ENCODE results near the gene SYT15. TPM values are rescaled to one million over a fixed set of nuclear protein-coding genes. Genes with fewer than 3 reads are reported as not detected.
"Not testable (repeated sequence)": the region's sequence is repeated elsewhere in the genome, so short reads cannot be mapped to it uniquely, and the experiment has no call there.

SYT15 gene
- total and polyA plus RNA-seq, 2 donors (not counting 1 experiment from before 2014, with no cell fraction given): 0.18 to 0.94 TPM

DNA sequence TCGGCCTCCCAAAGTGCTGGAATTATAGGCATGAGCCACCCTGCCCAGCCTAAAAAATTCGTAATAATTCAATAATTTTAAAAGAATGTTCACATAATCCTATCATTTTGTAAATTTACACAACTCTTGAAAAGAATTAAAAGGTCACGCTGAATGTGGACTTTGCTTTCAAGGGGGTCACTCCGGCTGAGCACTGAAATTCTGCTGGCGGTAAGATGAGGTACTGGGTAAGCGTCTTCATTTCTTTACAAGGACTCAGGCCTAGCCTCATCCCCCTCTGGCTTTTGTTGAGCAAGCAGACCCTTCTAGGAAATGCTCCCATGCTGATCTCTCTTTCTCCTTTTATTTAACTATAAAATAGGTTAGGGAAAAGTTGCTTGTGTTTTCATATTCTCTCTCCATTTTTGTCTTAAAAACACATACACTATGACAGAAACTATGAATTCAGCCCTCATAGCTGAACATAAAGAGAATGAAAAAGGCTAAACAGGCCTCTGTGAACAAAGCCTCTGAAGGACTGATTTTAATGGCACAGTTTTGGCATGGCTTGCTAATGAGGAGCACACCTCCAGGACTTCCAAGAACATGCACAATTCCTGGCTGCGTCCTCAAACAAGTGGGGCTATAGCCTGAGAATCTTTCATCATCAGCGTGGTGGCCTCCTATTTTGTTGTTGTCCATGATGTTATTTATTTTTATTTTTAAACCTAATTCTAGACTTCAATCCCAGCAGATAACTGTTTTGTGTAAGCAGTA is 45.1 kb downstream of the SYT15 start:
- H3K36me3 ChIP-seq (replicated peaks in 1 of 2; ENCODE audit: control extremely low read depth in 1 of 2, control insufficient read depth in 1 of 2, extremely low read depth in 1 of 2, insufficient read depth in 2 of 2, low read length in 1 of 2); intact Hi-C loops (cut with micrococcal nuclease); ATAC-seq (ENCODE audit: low read depth); H3K4me2 ChIP-seq (replicated peaks; ENCODE audit: low read depth, low read length, poor library complexity, severe bottlenecking); H3K4me1 ChIP-seq (ENCODE audit: control insufficient read depth in 2 of 2, insufficient read depth in 2 of 2, low read length in 2 of 2); H3K27ac ChIP-seq (ENCODE audit: low read length in 2 of 2); H3K4me1 Mint-ChIP-seq; H3K9me3 Mint-ChIP-seq (ENCODE audit: insufficient read depth); H3K9ac ChIP-seq (ENCODE audit: low read length); POLR2A ChIA-PET; H3K27me3 Mint-ChIP-seq; H4K20me1 ChIP-seq (ENCODE audit: control insufficient read depth, insufficient read depth, low read length, poor library complexity, severe bottlenecking); H3K79me2 ChIP-seq (ENCODE audit: control insufficient read depth, insufficient read depth, low read length); H3K27me3 ChIP-seq (replicated peaks in 1 of 4; ENCODE audit: control extremely low read depth in 1 of 4, control insufficient read depth in 3 of 4, insufficient read depth in 4 of 4, low read length in 3 of 4); H3K4me3 Mint-ChIP-seq; H3K9me3 ChIP-seq (ENCODE audit: control extremely low read depth in 1 of 3, control insufficient read depth in 2 of 3, insufficient read depth in 1 of 3, low read length in 2 of 3); H3K27ac Mint-ChIP-seq; H3K4me3 ChIP-seq (ENCODE audit: control extremely low read depth in 1 of 5, extremely low read depth in 1 of 5, insufficient read depth in 1 of 5, low read depth in 2 of 5, low read length in 4 of 5); H2AFZ ChIP-seq (ENCODE audit: insufficient read depth, low read depth, low read length, poor library complexity, severe bottlenecking); DNase-seq; CTCF ChIA-PET: not testable (repeated sequence)
- no CpG with 5 or more reads among the region's 8 CpGs for WGBS (ENCODE audit: insufficient coverage)

DNA sequence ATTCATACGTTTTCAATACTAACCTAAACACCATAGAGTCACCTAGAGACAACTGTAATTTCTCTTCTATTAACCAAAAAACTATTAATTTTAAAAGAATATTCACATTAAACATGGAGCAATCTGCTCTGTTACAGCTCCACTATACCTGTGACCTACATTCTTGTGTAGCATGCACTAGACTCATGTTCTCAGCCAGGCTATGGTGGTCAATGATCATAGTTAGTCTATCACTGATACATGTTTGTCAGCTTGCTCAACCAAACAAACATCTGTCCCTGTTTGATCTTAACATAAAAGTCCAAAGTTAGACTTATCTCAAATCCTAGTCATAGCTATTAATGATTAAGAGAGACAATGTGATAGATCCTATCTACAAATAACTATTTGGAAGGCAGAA is 50.9 kb downstream of the SYT15 start:
- intact Hi-C loops (cut with micrococcal nuclease); POLR2A ChIA-PET; CTCF ChIA-PET; H3K27ac Mint-ChIP-seq; H3K9me3 Mint-ChIP-seq (ENCODE audit: insufficient read depth); H3K27me3 Mint-ChIP-seq; H3K4me3 ChIP-seq (ENCODE audit: control extremely low read depth in 1 of 5, extremely low read depth in 1 of 5, insufficient read depth in 1 of 5, low read depth in 2 of 5, low read length in 4 of 5); H3K9ac ChIP-seq (ENCODE audit: low read length); H3K4me2 ChIP-seq (replicated peaks; ENCODE audit: low read depth, low read length, poor library complexity, severe bottlenecking); H3K27me3 ChIP-seq (replicated peaks in 1 of 4; ENCODE audit: control extremely low read depth in 1 of 4, control insufficient read depth in 3 of 4, insufficient read depth in 4 of 4, low read length in 3 of 4); H3K4me3 Mint-ChIP-seq; H2AFZ ChIP-seq (ENCODE audit: insufficient read depth, low read depth, low read length, poor library complexity, severe bottlenecking); H3K27ac ChIP-seq (ENCODE audit: low read length in 2 of 2); H3K36me3 ChIP-seq (replicated peaks in 1 of 2; ENCODE audit: control extremely low read depth in 1 of 2, control insufficient read depth in 1 of 2, extremely low read depth in 1 of 2, insufficient read depth in 2 of 2, low read length in 1 of 2); H3K4me1 ChIP-seq (ENCODE audit: control insufficient read depth in 2 of 2, insufficient read depth in 2 of 2, low read length in 2 of 2); DNase-seq; ATAC-seq (ENCODE audit: low read depth); H3K4me1 Mint-ChIP-seq; H4K20me1 ChIP-seq (ENCODE audit: control insufficient read depth, insufficient read depth, low read length, poor library complexity, severe bottlenecking); H3K79me2 ChIP-seq (ENCODE audit: control insufficient read depth, insufficient read depth, low read length); H3K9me3 ChIP-seq (ENCODE audit: control extremely low read depth in 1 of 3, control insufficient read depth in 2 of 3, insufficient read depth in 1 of 3, low read length in 2 of 3): not testable (repeated sequence)
- no CpG with 5 or more reads among the region's 1 CpG for WGBS (ENCODE audit: insufficient coverage)

DNA sequence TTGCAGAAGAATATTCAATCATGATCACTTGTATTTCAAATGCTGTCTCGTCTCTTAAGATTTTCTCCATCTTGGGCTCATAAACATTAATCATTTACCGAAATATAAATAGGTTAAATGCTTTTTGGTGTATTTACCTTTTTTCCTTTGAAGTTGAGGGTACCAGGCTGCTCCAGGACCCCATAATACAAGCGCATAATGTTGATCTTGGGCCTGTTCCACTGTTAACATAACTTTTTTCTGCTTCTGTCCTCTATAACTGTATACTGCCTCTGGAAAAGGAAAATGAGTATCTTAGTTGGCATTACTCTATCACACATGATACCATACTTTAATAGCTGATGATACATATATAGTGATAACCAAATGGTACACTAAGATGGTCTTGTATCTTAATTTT is 51.9 kb downstream of the SYT15 start:
- H3K9me3 ChIP-seq (ENCODE audit: control extremely low read depth in 1 of 3, control insufficient read depth in 2 of 3, insufficient read depth in 1 of 3, low read length in 2 of 3); H3K9me3 Mint-ChIP-seq (ENCODE audit: insufficient read depth); POLR2A ChIA-PET; ATAC-seq (ENCODE audit: low read depth); H3K27me3 ChIP-seq (replicated peaks in 1 of 4; ENCODE audit: control extremely low read depth in 1 of 4, control insufficient read depth in 3 of 4, insufficient read depth in 4 of 4, low read length in 3 of 4); H3K4me2 ChIP-seq (replicated peaks; ENCODE audit: low read depth, low read length, poor library complexity, severe bottlenecking); H2AFZ ChIP-seq (ENCODE audit: insufficient read depth, low read depth, low read length, poor library complexity, severe bottlenecking); DNase-seq; H4K20me1 ChIP-seq (ENCODE audit: control insufficient read depth, insufficient read depth, low read length, poor library complexity, severe bottlenecking); H3K36me3 ChIP-seq (replicated peaks in 1 of 2; ENCODE audit: control extremely low read depth in 1 of 2, control insufficient read depth in 1 of 2, extremely low read depth in 1 of 2, insufficient read depth in 2 of 2, low read length in 1 of 2); intact Hi-C loops (cut with micrococcal nuclease); H3K4me3 Mint-ChIP-seq; H3K79me2 ChIP-seq (ENCODE audit: control insufficient read depth, insufficient read depth, low read length); CTCF ChIA-PET; H3K9ac ChIP-seq (ENCODE audit: low read length); H3K27me3 Mint-ChIP-seq; H3K4me1 ChIP-seq (ENCODE audit: control insufficient read depth in 2 of 2, insufficient read depth in 2 of 2, low read length in 2 of 2); H3K4me3 ChIP-seq (ENCODE audit: control extremely low read depth in 1 of 5, extremely low read depth in 1 of 5, insufficient read depth in 1 of 5, low read depth in 2 of 5, low read length in 4 of 5); H3K4me1 Mint-ChIP-seq; H3K27ac ChIP-seq (ENCODE audit: low read length in 2 of 2); H3K27ac Mint-ChIP-seq: not testable (repeated sequence)
- no CpG with 5 or more reads among the region's 3 CpGs for WGBS (ENCODE audit: insufficient coverage)

DNA sequence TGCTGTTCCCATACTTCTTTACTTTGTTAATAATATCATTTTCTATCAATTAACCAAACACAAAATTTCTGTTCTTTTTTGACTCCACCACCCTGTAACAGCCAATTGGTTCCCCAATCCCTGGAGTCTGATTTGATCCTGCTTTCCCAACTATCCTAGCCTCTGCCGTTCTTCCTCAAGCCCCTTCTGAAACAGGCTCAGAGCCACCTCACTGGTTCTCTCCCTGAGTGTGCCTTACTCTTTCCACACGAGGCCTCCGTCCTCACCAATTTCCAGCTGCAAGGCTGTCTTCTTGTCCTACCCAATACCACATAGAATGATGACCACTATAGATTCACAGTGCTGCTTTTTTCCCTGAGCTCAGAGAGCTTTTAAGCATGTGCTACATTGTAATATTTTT is 52.8 kb downstream of the SYT15 start:
- H3K4me2 ChIP-seq (replicated peaks; ENCODE audit: low read depth, low read length, poor library complexity, severe bottlenecking); H3K9me3 ChIP-seq (ENCODE audit: control extremely low read depth in 1 of 3, control insufficient read depth in 2 of 3, insufficient read depth in 1 of 3, low read length in 2 of 3); POLR2A ChIA-PET; H3K9ac ChIP-seq (ENCODE audit: low read length); H4K20me1 ChIP-seq (ENCODE audit: control insufficient read depth, insufficient read depth, low read length, poor library complexity, severe bottlenecking); ATAC-seq (ENCODE audit: low read depth); H3K4me3 Mint-ChIP-seq; CTCF ChIA-PET; H3K4me3 ChIP-seq (ENCODE audit: control extremely low read depth in 1 of 5, extremely low read depth in 1 of 5, insufficient read depth in 1 of 5, low read depth in 2 of 5, low read length in 4 of 5); DNase-seq; H2AFZ ChIP-seq (ENCODE audit: insufficient read depth, low read depth, low read length, poor library complexity, severe bottlenecking); H3K27me3 ChIP-seq (replicated peaks in 1 of 4; ENCODE audit: control extremely low read depth in 1 of 4, control insufficient read depth in 3 of 4, insufficient read depth in 4 of 4, low read length in 3 of 4); H3K4me1 Mint-ChIP-seq; H3K79me2 ChIP-seq (ENCODE audit: control insufficient read depth, insufficient read depth, low read length); H3K4me1 ChIP-seq (ENCODE audit: control insufficient read depth in 2 of 2, insufficient read depth in 2 of 2, low read length in 2 of 2); H3K27me3 Mint-ChIP-seq; intact Hi-C loops (cut with micrococcal nuclease); H3K9me3 Mint-ChIP-seq (ENCODE audit: insufficient read depth); H3K27ac Mint-ChIP-seq; H3K36me3 ChIP-seq (replicated peaks in 1 of 2; ENCODE audit: control extremely low read depth in 1 of 2, control insufficient read depth in 1 of 2, extremely low read depth in 1 of 2, insufficient read depth in 2 of 2, low read length in 1 of 2); H3K27ac ChIP-seq (ENCODE audit: low read length in 2 of 2): not testable (repeated sequence)
- no CpG with 5 or more reads among the region's 3 CpGs for WGBS (ENCODE audit: insufficient coverage)
